Fibroblast of pulmonary artery (primary cell): ENCODE results near the gene TMPRSS15.

Experiments
- DNase-seq: peaks from one replicate; pipeline ENCODE4 v3.0.0-alpha.2; 2010; ENCODE audit warnings: low read depth
- H3K4me3 ChIP-seq: replicated peaks from 2 replicates; pipeline ENCODE4 v1.5.1; 2011; ENCODE audit warnings: low read depth, mild to moderate bottlenecking, control low read depth, low read length, moderate library complexity
- CTCF ChIP-seq: IDR thresholded peaks from 2 replicates; pipeline ENCODE4 v1.5.1; 2011; ENCODE audit warnings: mild to moderate bottlenecking, control low read depth, low read length, inconsistent platforms; ENCODE audit errors: missing control alignments

The TMPRSS15 gene

GRCh38 chr21:18251065-18251464, 152.5 kb downstream of the TMPRSS15 start:
- no peak for TF ChIP-seq CTCF
- H3K4me3 ChIP-seq, result no peak overlapping the region
- DNase-seq, result no peak

GRCh38 chr21:18249672-18250071, 153.9 kb downstream of the TMPRSS15 start:
- no peak for TF ChIP-seq CTCF
- no peak overlapping the region for H3K4me3 ChIP-seq
- DNase-seq, result no peak

GRCh38 chr21:18248171-18248570, 155.4 kb downstream of the TMPRSS15 start:
- DNase-seq, result no peak
- TF ChIP-seq CTCF, result no peak

GRCh38 chr21:18245464-18245967, 158.1 kb downstream of the TMPRSS15 start:
- no peak for TF ChIP-seq CTCF
- DNase-seq, result no peak
- H3K4me3 ChIP-seq, result no peak overlapping the region

More at GRCh38 chr21:18248171-18248570, 155.4 kb downstream of the TMPRSS15 start:
- H3K4me3 ChIP-seq, result no peak overlapping the region

- TF ChIP-seq CTCF, result no peak
- no peak for DNase-seq
- H3K4me3 ChIP-seq, result no peak within 1 kb of the TSS
Observed at GRCh38 chr21:18244671-18245463, 158.7 kb downstream of the TMPRSS15 start, which contains the start of gene CHODL. TSS of gene CHODL (plus strand) at chr21:18244833. CDS start at chr21:18245224, 391 bp downstream.

GRCh38 chr21:18235545-18235944, 168.0 kb downstream of the TMPRSS15 start:
- no peak for TF ChIP-seq CTCF
- H3K4me3 ChIP-seq, result no peak overlapping the region
- DNase-seq, result no peak
